Loucy (cell line): ENCODE measurements around the gene ZDHHC4.

ENCODE experiments used
- EZH2phosphoT487 ChIP-seq: fragments of 200-600 bp; IDR thresholded peaks from 2 replicates; pipeline ENCODE4 v1.6.1; 2018; ENCODE audit warnings: antibody characterized with exemption, mild to moderate bottlenecking, moderate library complexity, borderline replicate concordance
- TF ChIP-seq, protein P1 (sequence below): fragments of 200-600 bp; sonication (generic); conservative IDR thresholded peaks from 2 replicates; pipeline ENCODE4 v1.5.1; 2014; ENCODE audit warnings: mild to moderate bottlenecking, antibody characterized with exemption, low read length

GRCh38 chr7:6621195-6622133 is 44.2 kb downstream of the ZDHHC4 start:
- TF ChIP-seq, protein P1, sequence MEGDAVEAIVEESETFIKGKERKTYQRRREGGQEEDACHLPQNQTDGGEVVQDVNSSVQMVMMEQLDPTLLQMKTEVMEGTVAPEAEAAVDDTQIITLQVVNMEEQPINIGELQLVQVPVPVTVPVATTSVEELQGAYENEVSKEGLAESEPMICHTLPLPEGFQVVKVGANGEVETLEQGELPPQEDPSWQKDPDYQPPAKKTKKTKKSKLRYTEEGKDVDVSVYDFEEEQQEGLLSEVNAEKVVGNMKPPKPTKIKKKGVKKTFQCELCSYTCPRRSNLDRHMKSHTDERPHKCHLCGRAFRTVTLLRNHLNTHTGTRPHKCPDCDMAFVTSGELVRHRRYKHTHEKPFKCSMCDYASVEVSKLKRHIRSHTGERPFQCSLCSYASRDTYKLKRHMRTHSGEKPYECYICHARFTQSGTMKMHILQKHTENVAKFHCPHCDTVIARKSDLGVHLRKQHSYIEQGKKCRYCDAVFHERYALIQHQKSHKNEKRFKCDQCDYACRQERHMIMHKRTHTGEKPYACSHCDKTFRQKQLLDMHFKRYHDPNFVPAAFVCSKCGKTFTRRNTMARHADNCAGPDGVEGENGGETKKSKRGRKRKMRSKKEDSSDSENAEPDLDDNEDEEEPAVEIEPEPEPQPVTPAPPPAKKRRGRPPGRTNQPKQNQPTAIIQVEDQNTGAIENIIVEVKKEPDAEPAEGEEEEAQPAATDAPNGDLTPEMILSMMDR: no peak
- TF ChIP-seq EZH2phosphoT487: no peak
